Sigmoid colon (tissue), 4 donors: ENCODE data around the gene OR5C1.

Source experiments
- CTCF ChIP-seq, 4 experiments: fragments of 450-650 bp in 3 of 4; fragments of 200-600 bp in 1 of 4; IDR thresholded peaks; one replicate each; pipeline ENCODE4 v1.5.1; 2016 to 2019; ENCODE audit warnings: antibody characterized with exemption in 4 of 4, mild to moderate bottlenecking in 3 of 4, moderate library complexity in 2 of 4
- POLR2A ChIP-seq, 2 donors: fragments of 450-650 bp; IDR thresholded peaks; one replicate each; pipeline ENCODE4 v1.6.1; 2016; ENCODE audit warnings: antibody characterized with exemption in 2 of 2, mild to moderate bottlenecking in 2 of 2, moderate library complexity in 2 of 2
- POLR2AphosphoS5 ChIP-seq, 4 donors: sonication (generic); formaldehyde crosslinking; IDR thresholded peaks; one replicate each; pipeline ENCODE4 v1.6.1; 2017; ENCODE audit warnings: antibody characterized with exemption in 4 of 4

DNA sequence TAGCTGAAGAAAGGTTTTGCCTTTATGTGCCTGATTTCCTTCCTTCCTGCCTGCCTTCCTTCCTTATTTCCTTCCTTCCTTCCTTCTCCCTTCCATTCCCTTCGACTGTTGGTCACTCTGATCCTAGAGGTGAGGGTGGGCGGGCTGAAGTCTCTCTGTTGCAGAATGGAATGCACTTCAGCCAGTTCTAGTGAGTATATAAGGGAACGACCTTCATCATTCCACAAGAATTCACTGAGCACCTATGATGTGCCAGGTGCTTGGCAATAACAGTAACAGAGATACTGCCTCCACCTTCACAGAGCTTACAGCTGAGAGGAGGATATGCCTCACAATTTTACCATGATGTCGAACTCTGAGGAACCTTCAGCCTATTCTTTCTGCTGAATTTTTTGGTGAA lies 8.7 kb upstream of the OR5C1 start:
- TF ChIP-seq CTCF (IDR thresholded peaks at IDR 0.05) (no peak), POLR2AphosphoS5 (IDR thresholded peaks at IDR 0.05) (no peak), POLR2A (IDR thresholded peaks at IDR 0.05) (no peak)
